Activated CD4-positive, alpha-beta T cell treated with anti-CD3 and anti-CD28 coated beads, Interleukin-10, Interleukin-2, amounts not matched to agents 100 ng/mL and 50 ng/mL, durations not matched to agents 16 hours and 8 hours (primary cell): ENCODE measurements around the gene WNT9B.
"Not testable (repeated sequence)": the region's sequence is repeated elsewhere in the genome, so short reads cannot be mapped to it uniquely, and the experiment has no call there.

Experiments used
- DNase-seq: peaks from one replicate; pipeline ENCODE4 v3.0.0-alpha.2; 2020

The WNT9B gene

DNA sequence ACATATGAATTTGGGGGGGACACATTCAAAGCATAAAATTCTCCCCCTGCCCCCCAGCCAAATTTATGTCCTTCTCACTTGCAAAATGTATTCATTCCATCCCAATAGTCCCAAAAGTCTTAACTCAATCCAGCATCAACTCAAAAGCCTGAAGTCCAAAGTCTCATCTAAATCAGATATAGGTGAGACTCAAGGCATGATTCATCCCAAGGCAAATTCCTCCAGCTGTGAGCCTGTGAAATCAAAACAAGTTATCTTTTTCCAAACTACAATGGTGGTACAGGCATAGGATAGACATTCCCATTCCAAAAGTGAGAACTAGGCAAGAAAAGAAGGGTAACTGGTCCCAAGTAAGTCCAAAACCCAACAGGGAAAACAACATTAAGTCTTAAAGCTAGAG is 65.7 kb downstream of the WNT9B start:
- no peak for DNase-seq

- DNase-seq = no peak
Measured at GRCh38 chr17:46917516-46917915, 66.1 kb downstream of the WNT9B start.

DNA sequence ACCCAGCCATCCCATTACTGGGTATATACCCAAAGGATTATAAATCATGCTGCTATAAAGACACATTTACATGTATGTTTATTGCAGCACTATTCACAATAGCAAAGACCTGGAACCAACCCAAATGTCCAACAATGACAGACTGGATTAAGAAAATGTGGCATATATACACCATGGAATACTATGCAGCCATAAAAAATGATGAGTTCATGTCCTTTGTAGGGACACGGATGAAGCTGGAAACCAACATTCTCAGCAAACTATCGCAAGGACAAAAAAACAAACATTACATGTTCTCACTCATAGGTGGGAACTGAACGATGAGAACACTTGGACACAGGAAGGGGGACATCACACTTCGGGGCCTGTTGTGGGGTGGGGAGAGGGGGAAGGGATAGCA is 70.6 kb downstream of the WNT9B start:
- not testable (repeated sequence) for DNase-seq

GRCh38 chr17:46922487-46922803 is 71.1 kb downstream of the WNT9B start:
- DNase-seq = no peak

- DNase-seq = peak; percentile 93
Measured at GRCh38 chr17:46922804-46923635, 71.6 kb downstream of the WNT9B start, which contains the start of gene GOSR2. Gene GOSR2, plus strand, starts transcription at chr17:46923160. Its CDS starts 33 bp downstream, at chr17:46923193.

DNA sequence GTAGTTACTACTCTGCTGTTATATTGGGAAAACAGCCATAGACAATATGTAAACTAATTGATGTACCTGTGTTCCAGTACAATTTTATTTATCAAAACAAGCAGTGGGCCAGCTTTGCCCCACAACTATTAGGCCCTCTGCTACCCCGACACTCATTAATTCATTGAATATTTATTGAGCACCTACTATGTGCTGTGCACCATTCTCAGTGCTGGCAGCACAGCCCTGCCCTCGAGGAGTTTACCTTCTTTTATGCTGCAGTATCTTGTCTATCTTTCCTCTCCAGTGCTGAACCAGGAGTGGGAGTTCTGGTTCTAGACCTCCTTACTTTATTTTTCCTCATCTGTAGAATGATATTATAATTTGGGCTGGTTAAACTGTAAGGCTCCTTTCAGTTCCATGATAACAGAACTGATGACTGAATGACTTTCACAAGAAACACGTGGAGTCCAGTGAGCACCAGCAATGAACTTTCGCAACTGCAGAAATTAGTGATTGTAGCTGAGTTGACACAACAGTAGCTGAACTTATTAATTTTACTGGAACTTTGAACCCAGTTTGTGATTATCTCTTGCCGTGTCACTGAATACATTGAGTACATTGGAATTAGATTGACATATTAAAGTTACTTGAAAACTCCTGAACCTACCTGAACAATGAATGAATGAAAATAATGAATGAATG is 73.9 kb downstream of the WNT9B start:
- no peak for DNase-seq

DNA sequence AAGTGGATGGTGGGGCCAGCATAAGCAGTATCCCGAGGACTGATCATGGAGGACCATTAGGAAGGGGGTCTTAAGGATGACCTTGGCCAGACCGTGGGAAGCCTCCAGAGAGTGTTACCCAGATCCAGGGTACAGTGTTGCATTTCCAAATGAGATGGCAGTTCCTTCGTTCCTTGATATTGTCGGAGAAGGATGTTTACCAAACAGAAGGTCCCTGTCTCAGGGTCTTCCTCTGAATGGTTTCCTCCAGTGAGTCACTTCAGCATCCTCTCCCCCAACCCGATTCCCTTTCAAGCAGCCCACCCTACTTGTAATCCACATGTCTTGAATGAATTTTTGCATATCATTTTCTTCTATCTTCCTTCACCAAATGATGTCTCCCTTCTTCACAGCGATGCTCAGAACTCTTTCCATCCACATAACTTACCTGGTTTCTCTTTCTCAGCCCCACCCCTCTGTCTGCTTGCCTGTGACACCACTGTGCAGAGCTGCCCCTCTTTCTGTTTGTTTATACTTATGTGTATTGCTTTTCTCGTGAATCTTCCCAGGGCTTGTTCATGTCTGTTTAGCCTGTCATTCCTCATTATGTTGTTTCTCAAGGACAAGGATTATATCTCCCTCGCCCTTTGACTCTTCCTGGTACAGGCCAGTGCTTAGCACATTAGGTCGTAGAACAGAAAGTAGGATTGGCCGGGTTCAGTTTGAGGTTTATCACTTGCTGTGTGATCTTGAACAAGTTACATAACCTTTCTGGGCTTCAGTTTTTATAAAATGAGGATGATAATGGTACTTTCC is 77.3 kb downstream of the WNT9B start:
- DNase-seq = no peak

- DNase-seq = no peak
Measured at GRCh38 chr17:46929413-46929812, 78.0 kb downstream of the WNT9B start.

DNA sequence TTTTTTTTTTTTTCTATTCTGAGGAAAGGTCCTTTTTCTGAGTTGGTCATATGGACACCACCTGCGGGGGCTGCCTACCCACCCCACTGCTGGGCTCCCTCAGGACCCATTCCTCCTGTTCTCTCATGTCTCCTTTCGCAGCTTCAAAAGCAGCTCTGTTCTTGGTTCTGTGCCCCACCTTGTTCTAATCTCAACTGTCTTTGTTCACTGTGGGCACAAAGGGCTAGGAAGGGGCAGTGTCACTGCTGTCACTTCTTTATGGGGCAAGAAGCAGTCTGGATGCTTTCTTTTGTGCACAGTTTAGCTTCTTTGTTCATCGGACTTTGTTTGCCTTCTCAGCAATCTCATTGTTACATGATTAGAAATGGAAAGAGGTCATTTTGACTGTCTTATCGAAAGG is 78.7 kb downstream of the WNT9B start:
- no peak for DNase-seq

- no peak for DNase-seq
Measured at GRCh38 chr17:46931596-46931995, 80.2 kb downstream of the WNT9B start.

GRCh38 chr17:46935658-46936266 is 84.4 kb downstream of the WNT9B start:
- DNase-seq = no peak
